HepG2 (cell line): Measurements from ENCODE around the gene PCYT2. TPM values are rescaled to one million over a fixed set of nuclear protein-coding genes. Genes with fewer than 3 reads are reported as not detected.

ENCODE experiments used
- ARHGAP35 ChIP-seq: sonication (generic); formaldehyde crosslinking; IDR thresholded peaks from 2 replicates; pipeline ENCODE4 v1.9.0; 2022; ENCODE audit warnings: mild to moderate bottlenecking, inconsistent platforms, moderate library complexity, missing genetic modification reagents, borderline replicate concordance
- CENPT ChIP-seq: sonication (generic); formaldehyde crosslinking; IDR thresholded peaks from 2 replicates; pipeline ENCODE4 v1.8.0; 2022; ENCODE audit warnings: low read depth, mild to moderate bottlenecking, moderate library complexity, missing genetic modification reagents
- NFATC3 ChIP-seq: sonication (generic); formaldehyde crosslinking; IDR thresholded peaks from 2 replicates; pipeline ENCODE4 v1.5.1; 2020; ENCODE audit warnings: mild to moderate bottlenecking, missing genetic modification reagents
- NFKBIZ ChIP-seq: IDR thresholded peaks from 2 replicates; pipeline ENCODE4 v1.6.1; 2018; ENCODE audit warnings: missing genetic modification reagents, missing compliant biosample characterization
- ZNF629 ChIP-seq: sonication (generic); formaldehyde crosslinking; conservative IDR thresholded peaks from 2 replicates; pipeline ENCODE4 v1.5.0; 2020; ENCODE audit warnings: missing genetic modification reagents
- ZNF670 ChIP-seq: sonication (generic); formaldehyde crosslinking; IDR thresholded peaks from 2 replicates; pipeline ENCODE4 v1.8.0; 2022; ENCODE audit warnings: mild to moderate bottlenecking, missing genetic modification reagents, borderline replicate concordance
- polyA plus RNA-seq, 8 experiments: library from polyadenylated mRNA; depleted of rRNA in 3 of 8; stranded (reverse) in 7 of 8; unstranded in 1 of 8; fragments of >200 nt; fragmentation: Illumina TruSeq in 4 of 8; extraction: Trizol in 4 of 8; gene quantifications; 2 replicates each; pipeline versions ENCODE4 v1.2.1 to v1.2.3, GENCODE V29; 2011 to 2016; ENCODE audit warnings: low read depth in 4 of 8, missing spikeins in 1 of 8, mixed read lengths in 1 of 8; ENCODE audit not compliant: insufficient read depth in 1 of 8
- total RNA-seq, 5 experiments: library from RNA; depleted of rRNA; stranded (reverse); fragments of >200 nt; fragmentation: Illumina TruSeq; extraction: Trizol; gene quantifications; 2 replicates each; pipeline ENCODE4 v1.2.3, GENCODE V29; 2016; ENCODE audit warnings: low read depth in 1 of 5
- TF ChIP-seq, protein P1 (sequence below): sonication (generic); formaldehyde crosslinking; IDR thresholded peaks from 2 replicates; pipeline ENCODE4 v1.8.0; 2023; ENCODE audit warnings: mild to moderate bottlenecking, missing genetic modification reagents
- TF ChIP-seq, protein P2 (sequence below), 2 experiments: sonication (generic) in 1 of 2; formaldehyde crosslinking in 1 of 2; IDR thresholded peaks; 2 replicates each; pipeline versions ENCODE4 v1.6.1 to v1.9.0; 2014 to 2022; ENCODE audit warnings: antibody characterized with exemption in 1 of 2, borderline replicate concordance in 1 of 2, inconsistent platforms in 1 of 2, low read depth in 1 of 2, missing genetic modification reagents in 1 of 2

The PCYT2 gene
- total and polyA plus RNA-seq, 2 of the 13 experiments (the other 11 are each of a cell fraction or from before 2014, with no cell fraction given) = 147 to 297 TPM

DNA sequence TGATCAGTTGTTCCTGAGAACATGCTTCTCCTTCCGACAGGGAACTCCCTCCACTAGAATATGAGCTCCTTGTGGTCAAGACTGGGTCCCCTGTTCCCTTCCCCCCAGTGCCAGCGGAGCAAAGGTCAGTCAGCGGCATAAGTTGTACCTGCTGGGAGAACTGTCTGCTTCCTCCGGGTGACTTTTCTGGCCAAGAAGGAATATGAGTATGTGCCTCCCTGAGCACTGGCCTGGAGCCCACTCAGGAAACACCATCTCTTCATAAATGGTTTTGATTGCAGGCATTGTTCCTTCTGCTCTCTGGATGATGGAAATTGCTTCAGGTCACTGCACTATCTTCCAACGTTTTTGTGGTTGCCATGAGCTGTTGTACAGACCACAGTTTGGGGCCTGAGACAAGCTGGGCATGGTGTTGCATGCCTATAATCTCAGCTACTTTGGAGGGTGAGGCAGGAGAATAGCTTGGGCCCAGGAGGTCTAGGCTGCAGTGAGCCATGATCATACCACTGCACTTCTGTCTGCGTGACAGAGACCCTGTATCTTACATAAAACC, 48.0 kb downstream of the PCYT2 start (continued):
- TF ChIP-seq CENPT (CRISPR knock-in tag) (no peak), ZNF670 (CRISPR knock-in tag) (no peak), ARHGAP35 (CRISPR knock-in tag) (no peak), NFKBIZ (CRISPR knock-in tag) (no peak), NFATC3 (CRISPR knock-in tag) (no peak), ZNF629 (CRISPR knock-in tag) (no peak)
- TF ChIP-seq, protein P1, sequence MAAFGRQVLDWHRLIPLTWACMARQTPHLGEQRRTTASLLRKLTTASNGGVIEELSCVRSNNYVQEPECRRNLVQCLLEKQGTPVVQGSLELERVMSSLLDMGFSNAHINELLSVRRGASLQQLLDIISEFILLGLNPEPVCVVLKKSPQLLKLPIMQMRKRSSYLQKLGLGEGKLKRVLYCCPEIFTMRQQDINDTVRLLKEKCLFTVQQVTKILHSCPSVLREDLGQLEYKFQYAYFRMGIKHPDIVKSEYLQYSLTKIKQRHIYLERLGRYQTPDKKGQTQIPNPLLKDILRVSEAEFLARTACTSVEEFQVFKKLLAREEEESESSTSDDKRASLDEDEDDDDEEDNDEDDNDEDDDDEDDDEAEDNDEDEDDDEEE (CRISPR knock-in tag) = peak; percentile 55; the same call in 1 of the 2 replicates
- TF ChIP-seq, protein P2, sequence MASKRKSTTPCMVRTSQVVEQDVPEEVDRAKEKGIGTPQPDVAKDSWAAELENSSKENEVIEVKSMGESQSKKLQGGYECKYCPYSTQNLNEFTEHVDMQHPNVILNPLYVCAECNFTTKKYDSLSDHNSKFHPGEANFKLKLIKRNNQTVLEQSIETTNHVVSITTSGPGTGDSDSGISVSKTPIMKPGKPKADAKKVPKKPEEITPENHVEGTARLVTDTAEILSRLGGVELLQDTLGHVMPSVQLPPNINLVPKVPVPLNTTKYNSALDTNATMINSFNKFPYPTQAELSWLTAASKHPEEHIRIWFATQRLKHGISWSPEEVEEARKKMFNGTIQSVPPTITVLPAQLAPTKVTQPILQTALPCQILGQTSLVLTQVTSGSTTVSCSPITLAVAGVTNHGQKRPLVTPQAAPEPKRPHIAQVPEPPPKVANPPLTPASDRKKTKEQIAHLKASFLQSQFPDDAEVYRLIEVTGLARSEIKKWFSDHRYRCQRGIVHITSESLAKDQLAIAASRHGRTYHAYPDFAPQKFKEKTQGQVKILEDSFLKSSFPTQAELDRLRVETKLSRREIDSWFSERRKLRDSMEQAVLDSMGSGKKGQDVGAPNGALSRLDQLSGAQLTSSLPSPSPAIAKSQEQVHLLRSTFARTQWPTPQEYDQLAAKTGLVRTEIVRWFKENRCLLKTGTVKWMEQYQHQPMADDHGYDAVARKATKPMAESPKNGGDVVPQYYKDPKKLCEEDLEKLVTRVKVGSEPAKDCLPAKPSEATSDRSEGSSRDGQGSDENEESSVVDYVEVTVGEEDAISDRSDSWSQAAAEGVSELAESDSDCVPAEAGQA (IDR thresholded peaks at IDR 0.05; ENCODE audit: low read depth) = no peak
- TF ChIP-seq, protein P2 (CRISPR knock-in tag; IDR thresholded peaks at IDR 0.05; ENCODE audit: borderline replicate concordance) = no peak
- TF ChIP-seq, all 625 proteins: peak for 36
